Uterus (tissue), 2 donors: ENCODE measurements around the gene FAM53B.

Experiments used
- CTCF ChIP-seq, 4 experiments: fragments of 200-600 bp in 2 of 4; fragments of 450-650 bp in 2 of 4; sonication (generic) in 2 of 4; IDR thresholded peaks; one replicate each; pipeline ENCODE4 v1.5.1; 2016 to 2019; ENCODE audit warnings: antibody characterized with exemption in 4 of 4, mild to moderate bottlenecking in 2 of 4, moderate library complexity in 1 of 4
- POLR2A ChIP-seq, 2 donors: fragments of 450-650 bp; IDR thresholded peaks; one replicate each; pipeline ENCODE4 v1.6.1; 2016; ENCODE audit warnings: antibody characterized with exemption in 2 of 2, mild to moderate bottlenecking in 1 of 2, moderate library complexity in 1 of 2

GRCh38 chr10:124648131-124648475 is 96.1 kb downstream of the FAM53B start:
- TF ChIP-seq CTCF (IDR thresholded peaks at IDR 0.05) (no peak), POLR2A (IDR thresholded peaks at IDR 0.05) (no peak)
